GM19240 (cell line): Measurements from ENCODE around the gene SNAP25.

Experiments used
- DNase-seq: peaks from one replicate; pipeline ENCODE4 v3.0.0; 2011; ENCODE audit warnings: low spot score; ENCODE audit not compliant: insufficient read length

Gene SNAP25

DNA sequence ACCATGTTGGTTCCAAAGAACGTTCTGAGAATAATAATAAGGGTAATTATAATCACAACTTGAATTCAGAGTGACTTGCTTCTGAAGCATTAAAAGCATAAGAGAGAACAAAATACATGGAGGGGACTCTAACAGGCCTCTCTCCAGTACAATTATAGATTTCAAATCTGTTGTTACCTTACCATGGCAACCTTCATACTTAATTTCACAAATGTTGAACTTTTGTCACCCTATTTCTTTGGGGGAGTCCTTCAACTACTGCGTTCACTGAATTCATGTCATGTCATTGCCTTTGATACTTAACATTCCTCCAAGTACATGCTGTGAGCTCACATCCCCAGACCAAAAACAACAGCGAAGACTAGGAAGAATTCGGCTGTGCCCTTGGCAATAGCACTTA lies 111.4 kb downstream of the SNAP25 start:
- DNase-seq, result no peak

DNA sequence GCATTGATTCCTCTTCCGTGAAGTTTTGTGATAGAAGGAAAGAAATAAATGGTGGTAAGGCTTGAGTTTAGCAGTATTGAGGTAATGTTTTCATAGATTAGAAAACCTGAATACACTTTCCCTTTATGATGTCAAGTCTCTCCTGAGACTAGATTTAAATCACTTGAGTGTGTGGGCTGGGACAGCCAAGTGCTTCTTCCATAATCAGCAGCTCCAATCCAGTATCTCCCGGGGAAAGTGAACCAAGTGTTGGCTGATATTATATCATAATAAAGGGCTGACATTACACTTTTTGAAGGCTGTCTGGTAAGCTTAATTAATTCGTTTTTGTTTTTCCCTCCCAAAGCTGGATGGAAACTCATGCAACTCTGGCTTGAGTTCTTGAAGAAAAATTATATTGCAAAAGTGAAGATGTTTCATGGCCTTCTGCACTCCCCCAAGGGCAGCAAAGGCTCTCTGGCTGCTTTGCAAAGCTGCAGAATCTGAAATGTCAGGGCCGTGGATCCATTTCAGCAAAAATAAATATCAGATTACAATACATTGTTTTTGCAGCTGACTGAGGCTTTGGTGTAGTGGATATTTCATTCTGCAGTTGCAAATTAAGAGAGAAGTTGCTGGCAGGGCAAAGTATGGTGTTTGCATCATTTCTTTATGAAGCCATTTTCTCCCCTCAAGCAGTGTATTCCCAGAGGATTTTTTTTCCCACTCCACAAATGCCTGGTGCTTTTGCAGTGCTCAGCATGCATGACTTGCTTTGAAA lies 114.2 kb downstream of the SNAP25 start:
- no peak for DNase-seq

- no peak for DNase-seq
Measured at GRCh38 chr20:10336959-10337729, 118.5 kb downstream of the SNAP25 start.

- DNase-seq, result no peak
Measured at GRCh38 chr20:10338426-10339180, 120.0 kb downstream of the SNAP25 start.

- DNase-seq, result no peak
Measured at GRCh38 chr20:10339609-10340008, 121.0 kb downstream of the SNAP25 start.

GRCh38 chr20:10342152-10342551 lies 123.5 kb downstream of the SNAP25 start:
- DNase-seq, result no peak

- DNase-seq, result no peak
Measured at GRCh38 chr20:10344953-10345352, 126.3 kb downstream of the SNAP25 start.

GRCh38 chr20:10347086-10347880 lies 128.7 kb downstream of the SNAP25 start:
- no peak for DNase-seq

DNA sequence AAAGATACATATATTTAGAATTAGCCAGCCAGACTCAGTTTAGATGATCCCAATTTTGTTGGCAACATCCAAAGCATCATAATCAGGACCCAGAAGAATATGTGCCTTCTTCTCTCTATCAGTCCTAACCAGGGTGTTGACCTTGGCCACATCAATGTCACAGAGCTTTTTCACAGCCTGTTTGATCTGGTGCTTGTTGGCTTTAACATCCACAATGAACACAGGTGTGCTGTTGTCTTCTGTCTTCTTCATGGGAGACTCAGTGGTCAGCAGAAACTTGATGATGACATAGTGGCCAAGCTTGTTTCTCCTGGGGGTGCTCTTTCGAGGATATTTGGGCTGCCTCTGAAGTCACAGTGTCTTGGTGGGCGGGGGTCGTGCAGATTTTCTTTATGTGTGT lies 130.5 kb downstream of the SNAP25 start:
- DNase-seq, result no peak

GRCh38 chr20:10350188-10350842 lies 131.7 kb downstream of the SNAP25 start:
- DNase-seq, result no peak

DNA sequence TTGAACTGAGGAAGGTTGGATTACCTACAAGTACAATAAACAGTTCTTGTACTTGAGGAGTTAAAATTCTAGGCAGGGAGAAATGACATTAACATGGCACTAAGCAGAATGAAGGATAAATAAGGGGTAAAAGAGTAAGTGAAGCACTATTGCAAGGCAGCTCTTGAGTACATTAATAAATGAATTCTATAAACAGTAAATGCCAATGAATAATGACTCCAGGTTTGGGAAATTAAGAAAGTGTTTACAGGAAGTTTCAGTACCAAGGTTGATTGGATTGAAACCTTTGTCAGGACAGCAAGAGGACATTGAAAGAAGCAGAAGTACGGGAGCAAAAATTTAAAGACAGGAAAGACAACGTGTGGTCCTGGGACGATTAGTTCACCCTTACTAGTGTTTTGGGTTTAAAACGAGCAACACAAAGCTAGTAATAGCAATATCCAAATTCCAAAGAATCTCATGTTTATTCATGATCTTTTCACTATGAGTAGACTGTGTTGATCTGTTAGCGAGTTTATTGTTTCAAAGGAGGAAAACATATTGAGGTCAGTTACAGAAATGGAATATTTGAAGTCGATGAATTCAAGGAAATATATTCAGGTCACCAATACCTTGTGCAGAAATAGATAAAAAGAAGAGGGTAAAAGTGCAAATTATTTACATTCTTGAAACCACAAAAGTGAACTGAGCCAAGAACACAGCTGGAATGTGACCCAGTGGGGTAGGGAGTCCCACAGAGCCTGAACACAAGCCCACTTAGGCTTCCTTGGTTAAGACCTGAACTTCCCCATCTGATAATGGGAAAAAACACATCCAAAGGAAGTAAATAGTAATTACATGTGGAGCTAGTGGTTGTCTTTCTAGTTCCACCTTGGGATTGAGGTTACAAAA lies 134.5 kb downstream of the SNAP25 start:
- no peak for DNase-seq

DNA sequence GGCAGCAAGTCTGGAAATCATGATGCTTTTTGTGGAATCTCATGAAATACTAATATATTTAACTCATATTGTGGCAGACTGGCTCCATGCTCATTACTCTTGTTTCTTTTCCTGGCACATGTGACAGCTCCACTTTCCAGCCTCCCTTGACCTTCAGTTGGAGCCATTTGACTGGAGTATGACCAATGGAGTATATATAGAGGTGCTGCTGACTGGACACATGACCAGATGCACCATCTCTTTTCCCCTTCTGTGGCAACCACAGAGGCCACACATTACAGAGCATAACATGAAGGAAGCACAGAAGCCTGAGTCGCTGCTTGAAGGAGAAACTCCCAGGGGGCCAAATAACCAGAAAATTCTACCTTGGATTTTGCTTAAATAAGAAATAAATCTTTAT lies 138.0 kb downstream of the SNAP25 start:
- DNase-seq, result no peak
